NCI-H128 (cell line): ENCODE measurements around the gene CMIP.
A peak's percentile ranks its signal among the peaks of the same experiment; 100 is the strongest.
"Not testable (repeated sequence)": the region's sequence is repeated elsewhere in the genome, so short reads cannot be mapped to it uniquely, and the experiment has no call there.

ENCODE experiments used
- DNase-seq: peaks from one replicate; lab custom pipeline; 2025; ENCODE audit not compliant: unreplicated experiment; lab: John Stamatoyannopoulos, UW

The CMIP gene

DNA sequence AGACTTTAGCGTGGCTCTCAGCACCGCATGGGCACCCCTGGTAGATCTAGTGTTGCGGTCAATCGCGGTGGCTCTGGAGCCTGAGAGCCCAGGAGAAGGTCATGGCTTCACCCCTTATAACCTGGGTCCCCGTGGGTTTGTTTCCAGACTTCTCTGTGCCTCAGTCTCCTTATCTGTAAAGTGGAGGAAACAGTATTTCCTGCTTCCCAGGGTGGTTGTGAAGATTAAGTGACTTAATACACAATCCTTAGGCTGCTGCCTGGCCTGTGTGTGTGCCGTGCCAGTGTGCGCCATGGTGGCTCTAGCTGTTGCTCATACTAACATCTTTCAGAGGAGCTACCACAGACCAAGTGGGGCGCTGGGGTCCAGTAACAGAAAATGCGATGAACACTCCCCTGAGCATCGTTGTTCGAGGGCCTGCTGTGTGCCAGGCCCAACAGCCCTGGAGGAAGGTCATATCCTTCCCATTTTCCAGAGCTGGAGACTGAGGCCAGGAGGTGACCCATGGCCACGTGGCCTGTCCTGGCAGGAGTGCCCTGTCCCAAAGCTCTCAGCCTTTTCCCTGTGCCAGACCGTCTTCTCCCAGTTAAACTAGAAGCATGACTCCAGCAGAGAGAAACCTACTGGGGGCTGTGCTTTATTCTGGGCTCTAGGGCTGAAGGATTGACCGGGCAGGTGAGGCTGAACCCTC lies 70.1 kb downstream of the CMIP start:
- no peak for DNase-seq

DNA sequence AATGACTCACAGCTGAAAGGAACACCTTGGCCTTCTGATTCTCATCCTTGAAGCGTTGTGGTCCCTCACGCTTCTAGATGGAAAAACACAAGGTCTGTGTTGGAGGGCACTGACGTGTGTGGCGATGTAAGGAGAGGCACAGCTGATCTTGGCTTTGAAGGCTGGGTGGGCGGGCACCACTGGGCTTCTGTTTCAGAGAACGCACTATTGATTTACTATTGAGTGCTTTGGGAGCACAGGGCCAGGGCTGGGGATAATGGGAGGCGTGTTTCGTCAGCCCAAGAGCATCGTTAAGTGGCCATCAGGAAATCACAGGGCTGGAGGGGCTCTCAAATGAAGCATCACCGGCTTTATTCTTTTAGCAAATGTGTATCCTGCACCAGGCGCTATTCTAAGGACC lies 70.7 kb downstream of the CMIP start:
- peak; percentile 2 for DNase-seq

DNA sequence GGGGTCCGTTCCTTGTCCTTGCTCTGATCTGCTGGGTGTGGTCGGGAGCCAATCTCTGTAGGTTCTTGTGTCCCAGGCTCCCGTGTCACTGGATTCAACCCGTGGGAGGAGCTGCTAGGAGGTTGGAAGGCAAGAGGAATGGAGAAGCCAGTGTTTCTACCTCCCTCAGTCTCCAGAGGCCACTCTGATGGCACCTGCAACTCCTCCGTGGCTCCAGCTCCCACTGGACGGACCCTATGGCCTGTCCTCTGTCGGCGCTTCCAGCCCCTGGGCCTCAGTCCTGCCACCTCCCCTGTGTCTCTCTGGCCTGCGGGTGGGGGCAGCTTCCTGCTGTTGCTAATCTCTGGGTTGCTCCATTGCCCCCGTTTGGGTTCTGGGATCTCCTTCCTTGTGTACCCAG lies 71.1 kb downstream of the CMIP start:
- DNase-seq, result no peak

DNA sequence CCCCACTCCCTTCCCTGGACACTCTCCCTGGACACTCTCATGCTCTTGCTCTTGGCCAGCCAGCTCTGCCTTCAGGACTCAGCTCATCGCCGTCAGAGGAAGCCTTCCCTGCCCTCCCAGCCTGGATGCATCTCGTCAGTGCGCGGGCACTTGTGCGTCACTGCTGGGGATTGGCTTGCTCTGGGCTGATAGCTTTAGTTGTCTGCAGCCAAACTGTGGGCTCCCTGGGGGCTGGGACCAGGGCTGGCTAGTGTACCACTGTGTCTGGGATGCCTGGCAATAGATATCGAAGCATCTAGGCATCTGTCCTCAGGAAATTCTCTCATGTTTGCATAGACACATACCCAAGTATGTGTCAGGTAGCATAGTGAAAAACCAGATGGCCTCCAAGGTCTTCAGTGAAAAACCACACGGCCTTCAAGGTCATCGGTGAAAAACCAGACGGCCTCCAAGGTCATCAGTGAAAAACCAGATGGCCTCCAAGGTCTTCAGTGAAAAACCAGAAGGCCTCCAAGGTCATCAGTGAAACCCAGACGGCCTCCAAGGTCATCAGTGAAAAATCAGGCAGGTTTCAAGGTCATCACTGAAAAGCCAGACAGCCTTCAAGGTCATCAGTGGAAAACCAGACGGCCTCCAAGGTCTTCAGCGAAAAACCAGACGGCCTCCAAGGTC lies 72.0 kb downstream of the CMIP start:
- DNase-seq, result no peak

DNA sequence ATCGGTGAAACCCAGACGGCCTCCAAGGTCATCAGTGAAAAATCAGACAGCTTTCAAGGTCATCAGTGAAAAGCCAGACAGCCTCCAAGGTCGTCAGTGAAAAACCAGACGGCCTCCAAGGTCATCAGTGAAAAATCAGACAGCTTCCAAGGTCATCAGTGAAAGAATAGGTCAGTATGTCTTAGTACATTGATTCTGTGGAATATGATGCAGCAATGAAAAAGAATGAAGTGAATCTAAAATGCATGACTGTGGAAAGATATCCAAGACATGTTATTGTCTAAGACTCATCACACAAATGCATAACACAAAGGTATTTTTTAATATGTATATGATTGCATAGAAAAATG lies 72.5 kb downstream of the CMIP start:
- DNase-seq, result no peak

DNA sequence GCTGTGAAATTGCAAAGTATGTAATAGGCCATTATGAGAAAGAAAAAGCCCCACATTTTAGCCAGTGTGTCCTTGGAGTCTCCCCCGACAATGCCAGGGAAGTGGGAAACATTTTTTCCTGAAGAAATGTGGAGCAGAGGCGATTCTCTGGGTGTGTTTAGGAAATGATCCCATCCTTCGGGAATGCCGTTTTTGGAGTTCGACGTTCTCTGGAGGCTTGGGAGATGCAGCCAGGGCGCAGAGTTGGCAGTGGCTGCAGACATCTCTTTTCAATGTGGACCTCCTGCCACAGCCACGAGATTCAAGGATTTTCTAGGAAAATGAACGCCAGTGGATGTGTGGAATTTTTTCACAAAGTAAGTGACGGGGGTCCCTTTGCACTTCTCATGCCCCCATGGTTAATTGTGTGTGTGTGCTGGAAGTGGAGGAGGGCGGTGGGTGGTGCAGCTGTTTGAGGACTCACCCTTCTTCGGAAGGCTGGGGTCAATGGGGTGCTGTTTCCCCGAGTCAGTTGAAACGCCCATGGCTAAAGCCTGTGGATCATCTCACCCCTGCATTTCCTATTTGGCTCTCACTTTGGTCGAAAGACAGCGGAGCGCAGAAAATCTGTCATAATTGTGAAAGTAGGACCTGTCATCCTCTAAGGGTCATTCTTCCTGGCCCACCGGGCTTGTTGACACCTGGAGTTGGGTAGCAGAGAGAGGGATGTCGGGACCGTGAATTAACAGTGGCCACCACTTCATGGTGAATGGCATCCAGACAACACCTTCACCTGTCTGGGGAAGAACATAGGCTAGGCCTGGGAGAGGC lies 73.2 kb downstream of the CMIP start:
- DNase-seq, result no peak

DNA sequence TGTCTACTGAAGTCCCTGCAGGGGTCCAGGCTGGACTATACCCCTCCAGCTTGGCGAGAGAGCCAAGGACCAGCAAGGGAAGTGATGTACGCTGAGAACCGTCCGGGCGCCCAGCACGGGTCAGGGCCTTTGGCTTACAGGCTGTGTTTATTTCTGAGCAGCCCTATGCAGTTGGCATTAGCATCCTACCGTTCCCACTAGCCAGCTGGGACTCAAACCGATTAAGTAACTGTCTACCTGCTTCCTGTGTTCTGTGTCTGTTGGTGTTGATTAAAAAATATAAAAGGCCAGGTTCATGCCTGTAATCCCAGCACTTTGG lies 73.8 kb downstream of the CMIP start:
- DNase-seq, result no peak

DNA sequence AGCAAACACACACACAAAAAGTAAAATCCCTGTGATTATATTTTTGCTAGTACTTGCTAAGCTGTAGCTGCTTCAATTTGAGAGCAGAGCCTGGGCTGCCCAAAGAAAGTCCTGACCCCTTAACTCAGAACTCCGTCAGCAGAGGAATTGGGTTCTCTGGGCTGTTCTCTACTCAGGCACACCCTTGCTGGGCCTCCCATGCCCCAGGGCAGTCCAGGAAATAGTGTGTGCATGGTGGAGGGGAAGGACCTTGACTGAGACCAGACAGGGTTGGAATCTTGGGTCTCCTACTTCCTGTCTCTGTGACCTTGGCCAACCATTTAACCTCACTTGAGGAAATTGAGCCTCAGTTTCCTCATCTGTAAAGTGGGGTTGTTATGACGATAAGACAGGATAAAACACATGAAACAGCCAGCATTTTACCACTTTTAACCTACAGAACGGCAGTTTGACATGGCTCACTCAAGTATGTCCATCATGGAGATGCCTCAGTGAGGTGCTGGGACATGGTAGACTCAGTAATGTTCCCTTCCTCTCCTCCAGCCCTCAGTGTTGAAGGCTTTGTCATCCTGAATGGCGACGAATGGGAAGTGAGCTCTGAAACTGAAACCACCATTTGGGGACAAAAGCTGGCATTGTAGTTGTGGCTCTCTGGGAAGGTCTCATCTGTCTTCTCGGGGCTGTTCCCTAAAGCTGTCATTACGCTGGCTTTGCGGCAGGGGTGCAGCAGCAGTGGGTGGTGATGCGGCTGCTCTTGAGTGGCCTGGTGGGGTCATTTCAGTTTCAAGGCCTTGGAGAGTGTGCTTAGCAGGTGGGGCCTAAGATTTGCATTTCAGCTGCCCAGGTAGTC lies 74.9 kb downstream of the CMIP start:
- DNase-seq, result no peak

DNA sequence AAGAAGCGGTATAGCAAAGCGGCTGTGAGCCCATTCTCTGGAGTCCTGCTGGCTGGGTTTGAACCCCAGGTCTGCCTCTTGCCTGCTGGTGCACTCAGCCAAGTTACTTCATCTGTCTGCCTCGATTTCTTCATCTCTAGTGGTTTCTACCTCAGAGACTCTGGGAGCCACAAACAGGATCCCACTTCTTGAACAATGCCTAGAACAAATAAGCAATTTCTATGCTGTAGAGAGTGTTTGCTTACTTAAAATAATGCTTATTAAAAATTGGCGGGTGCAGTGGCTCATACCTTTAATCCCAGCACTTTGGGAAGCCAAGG lies 75.5 kb downstream of the CMIP start:
- DNase-seq, result no peak

DNA sequence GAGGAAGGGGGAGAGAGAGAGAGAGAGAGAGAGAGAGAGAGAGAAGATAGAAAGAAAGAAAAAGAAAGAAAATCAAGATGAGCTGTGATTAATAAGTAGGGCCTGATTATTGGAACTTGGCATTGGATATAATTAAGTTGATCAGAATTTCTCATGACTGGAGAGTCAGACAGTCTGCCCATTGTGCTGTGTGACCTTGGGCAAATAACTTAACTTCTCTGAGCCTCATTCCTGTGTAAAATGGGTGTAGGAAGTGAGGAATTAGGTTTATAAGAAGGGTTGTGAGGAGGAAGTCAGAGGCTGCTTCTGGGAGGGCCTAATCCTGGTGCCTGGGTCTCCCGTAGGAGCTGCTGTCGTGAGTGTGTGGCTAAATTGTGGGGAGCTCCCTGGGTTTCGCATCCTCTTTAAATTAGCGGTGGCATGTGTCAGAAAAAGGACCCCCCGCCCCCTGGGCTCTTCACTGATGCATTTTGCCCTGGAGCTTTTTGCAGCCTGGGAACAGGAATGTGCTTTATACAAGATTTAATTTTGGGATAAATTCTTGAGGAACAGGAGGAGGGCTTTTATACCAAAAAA lies 76.0 kb downstream of the CMIP start:
- DNase-seq, result no peak

DNA sequence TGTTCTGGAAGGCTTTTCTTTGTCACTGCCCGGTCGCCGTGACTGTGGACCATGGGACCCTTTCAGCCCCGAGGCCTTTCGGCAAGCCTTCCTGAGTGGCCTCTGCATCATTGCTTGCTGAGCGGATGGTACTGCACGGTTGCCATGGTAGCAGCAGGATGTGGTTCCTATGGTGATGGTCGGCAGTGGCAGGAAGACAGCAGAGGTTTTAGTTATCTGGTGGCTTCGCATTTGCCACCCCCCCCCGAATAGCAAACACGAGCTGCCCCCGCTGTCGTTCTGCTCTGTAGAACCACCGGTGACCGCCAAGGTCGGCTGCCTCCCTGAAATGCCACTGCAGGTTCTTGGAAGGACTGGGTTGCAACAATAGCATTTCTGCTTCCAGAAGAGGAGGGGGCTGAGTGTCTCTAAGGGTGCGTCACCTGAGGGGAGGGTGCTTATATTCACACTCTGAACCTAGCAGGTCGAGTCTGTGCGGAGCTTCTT lies 76.6 kb downstream of the CMIP start:
- no peak for DNase-seq

DNA sequence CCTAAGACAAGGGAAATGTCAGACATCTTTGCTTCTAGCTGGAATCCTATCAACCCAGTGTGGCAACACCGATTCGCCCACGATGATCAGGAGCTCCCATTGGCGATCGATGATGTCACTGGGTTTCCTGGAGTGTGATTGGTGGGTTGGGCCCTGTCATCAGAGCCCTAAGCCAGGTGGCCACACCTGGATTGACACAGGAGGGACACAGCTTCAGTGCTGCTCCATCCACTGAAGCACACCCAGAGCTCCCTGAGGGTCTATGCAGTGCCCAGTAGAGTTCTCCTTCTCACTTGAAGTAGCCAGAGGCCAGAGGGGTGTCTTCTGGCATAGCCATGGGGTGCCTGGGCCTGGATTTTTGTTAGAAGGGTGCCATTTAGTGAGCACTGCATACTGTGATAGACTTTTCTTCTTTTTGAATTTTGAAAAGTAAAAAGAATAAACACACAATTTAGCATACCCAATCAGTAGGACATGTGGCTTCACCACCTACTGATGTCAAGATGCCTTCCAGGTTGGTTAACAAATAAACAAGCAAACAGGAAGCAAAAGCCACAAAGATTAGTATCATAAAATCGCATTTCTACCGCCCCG lies 77.6 kb downstream of the CMIP start:
- DNase-seq, result no peak

DNA sequence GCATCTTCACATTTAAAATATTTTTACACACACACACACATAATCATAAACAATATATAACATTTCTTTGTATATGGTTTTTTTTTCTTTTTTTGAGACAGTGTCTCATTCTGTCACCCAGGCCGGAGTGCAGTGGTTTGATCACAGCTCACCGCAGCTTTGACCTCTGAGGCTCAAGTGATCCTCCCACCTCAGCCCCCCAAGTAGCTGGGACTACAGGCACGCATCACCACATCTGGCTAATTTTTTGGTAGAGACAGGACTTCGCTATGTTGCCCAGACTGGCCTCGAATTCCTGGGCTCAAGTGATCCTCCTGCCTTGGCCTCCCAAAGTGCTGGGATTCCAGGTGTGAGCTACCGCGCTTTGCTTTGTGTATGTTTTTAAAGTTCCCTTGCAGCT lies 78.2 kb downstream of the CMIP start:
- not testable (repeated sequence) for DNase-seq

DNA sequence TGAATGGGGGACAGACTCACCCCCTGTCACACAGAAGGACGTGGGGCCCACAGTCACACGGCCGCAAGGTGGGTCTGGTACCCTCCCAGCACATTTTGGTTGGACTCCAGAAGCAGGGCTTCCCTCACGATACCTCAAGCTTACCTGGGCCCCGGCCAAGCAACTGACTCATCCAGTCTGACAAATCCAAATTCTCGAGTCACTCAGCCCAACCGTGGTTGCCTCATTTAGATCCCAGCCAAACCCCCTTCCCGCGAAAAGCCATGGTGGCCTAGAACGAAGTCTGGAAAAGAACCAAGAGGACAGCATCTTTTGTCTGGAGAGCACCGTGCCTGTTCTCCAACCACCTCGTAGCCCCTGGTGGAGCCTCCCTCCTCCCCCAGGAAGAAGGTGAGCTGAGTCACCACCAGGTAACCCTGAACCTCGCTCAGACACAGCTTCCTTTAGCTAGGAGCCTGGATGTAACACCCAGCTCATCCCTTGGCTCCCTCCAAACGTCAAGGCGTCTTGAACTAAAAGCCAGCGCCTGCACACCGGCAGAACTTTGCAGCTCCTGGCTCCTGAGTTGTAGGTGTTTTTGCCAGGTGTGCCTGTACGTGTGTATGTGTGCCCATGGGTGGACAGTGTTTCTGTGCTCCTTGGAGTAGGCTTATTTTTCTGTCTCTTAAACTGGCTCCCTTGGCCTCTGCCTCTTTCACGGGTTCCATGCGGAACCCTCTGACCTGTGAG lies 78.9 kb downstream of the CMIP start:
- DNase-seq, result no peak

DNA sequence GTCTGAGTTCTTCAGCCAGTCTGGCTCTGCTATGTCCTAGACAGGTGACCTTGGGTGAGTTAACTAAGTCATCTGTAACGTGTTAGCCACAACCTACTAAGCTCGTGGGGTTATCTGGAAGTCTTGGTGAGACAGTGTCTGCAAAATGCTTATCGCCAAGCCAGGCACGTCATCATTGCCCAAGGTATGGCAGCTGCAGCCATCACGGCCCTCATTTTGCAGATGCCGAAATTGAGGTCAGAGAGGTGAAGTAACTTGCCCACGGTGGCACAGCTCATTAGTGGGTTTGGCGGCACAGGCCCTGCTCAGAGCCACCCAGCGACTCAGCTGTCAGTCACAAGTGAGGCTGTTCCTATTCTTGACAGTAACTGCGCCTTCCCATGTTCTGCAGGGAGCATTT lies 79.8 kb downstream of the CMIP start:
- DNase-seq, result no peak

DNA sequence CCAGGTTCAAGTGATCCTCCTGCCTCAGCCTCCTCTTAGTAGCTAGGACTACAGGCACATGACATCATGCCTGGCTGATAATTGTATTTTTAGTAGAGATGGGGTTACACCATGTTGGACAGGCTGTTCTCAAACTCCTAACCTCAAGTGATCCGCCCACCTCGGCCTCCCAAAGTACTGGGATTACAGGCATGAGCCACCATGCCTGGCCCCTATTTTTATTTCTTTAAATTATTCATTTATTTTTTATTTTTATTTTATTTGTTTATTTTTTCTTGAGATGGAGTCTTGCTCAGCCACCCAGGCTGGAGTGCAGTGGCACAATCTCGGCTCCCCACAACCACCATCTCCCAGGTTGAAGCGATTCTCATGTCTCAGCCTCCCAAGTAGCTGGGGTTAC lies 80.3 kb downstream of the CMIP start:
- not testable (repeated sequence) for DNase-seq

DNA sequence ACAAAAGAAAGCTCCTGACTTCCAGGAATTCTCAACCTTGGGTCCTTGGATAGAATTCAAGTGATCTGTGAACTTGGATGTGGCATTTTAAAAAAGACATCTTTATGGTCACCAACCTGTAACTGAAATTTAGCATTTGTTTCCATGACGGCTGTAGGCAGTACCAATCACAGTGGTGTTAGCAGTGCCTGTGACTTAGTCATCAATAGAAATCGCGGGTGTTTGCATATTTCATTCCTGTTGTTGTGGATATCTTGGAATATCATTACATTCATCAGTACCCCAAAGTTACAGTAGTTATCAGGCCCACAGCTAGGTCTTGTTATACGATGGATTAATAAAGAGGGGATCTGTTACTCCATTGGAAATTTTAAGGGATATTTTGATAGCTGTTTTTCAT lies 81.6 kb downstream of the CMIP start:
- DNase-seq, result no peak

DNA sequence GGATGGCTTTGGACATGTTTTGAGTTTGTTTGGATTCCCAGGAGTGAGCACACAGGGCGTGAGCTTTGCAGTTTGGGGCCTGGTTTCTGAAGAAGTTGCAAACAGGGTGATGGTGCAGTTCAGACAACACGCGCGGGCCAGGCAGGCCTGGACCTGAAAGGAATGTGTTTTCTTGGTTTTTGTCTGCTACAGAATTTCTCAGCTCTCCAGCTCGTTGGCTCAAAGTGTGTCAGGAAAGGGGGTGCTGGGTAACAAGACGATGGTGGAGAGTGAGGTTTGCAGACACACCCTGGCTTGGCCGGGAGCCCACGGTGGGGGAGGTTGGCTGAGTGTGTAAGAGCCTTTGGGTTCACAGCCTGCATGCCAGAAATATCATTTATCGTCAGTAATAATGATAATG lies 82.3 kb downstream of the CMIP start:
- no peak for DNase-seq

DNA sequence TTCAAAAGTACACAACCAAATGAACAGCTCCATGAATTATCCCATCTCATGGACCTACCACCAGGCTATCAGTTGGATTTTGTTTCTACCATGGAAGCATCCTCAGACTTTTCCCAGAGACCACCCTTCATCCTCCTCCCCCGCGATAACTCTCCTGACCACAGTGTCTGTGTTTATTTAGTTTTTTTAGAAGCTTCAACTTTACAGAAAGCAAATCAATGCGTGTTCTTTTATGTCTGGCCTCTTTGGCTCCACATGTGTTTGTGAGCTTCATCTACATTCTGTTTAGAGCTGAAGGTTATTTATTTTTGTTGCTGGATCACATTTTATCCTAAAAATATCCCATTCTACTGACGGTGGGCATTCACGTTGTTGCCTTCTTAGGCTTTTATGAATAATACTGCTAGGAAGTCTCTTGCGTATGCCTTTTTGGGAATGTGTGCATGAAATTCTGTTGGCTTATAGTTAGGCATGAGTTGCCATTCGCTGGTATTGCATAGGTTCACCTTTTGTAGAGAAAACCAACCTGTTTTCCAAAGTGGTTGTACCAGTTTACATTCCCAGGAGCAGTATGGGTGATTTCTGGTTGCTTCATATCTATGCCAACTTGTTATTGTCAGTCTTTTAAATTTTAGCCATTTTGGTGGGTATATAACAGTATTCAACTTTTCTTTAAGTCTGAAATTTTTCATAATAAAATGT lies 83.0 kb downstream of the CMIP start:
- no peak for DNase-seq

DNA sequence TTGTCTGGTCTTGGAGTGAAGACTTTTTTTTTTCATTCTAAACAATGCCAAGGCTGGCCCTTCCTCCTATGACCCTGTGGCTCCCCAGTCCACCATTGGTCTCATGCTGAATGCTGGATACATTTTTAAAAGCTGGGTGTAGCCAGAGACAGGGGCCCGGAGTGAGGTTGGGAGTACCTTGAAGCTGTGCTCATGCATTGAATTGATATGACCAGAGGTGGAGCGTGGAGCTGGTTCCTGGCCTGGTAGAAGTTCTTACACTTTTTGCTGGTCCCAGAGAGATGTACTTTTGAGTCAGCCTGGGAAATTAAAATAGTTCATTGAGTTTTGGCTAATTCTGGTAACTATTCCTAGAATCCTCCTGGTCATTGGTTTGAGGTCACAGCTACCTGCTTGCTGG lies 83.6 kb downstream of the CMIP start:
- DNase-seq, result no peak
